Transverse colon (tissue), 4 donors: Measurements from ENCODE around the gene ERICH3. TPM values are rescaled to one million over a fixed set of nuclear protein-coding genes. Genes with fewer than 3 reads are reported as not detected.
"Not testable (repeated sequence)": the region's sequence is repeated elsewhere in the genome, so short reads cannot be mapped to it uniquely, and the experiment has no call there.

Experiments
- DNase-seq: peaks from one replicate; pipeline ENCODE4 v3.0.0-alpha.2; 2019
- H3K27ac ChIP-seq, 4 donors: fragments of 200-600 bp; sonication (generic); 2 replicates each; pipeline ENCODE4 v1.5.1; 2016 to 2018; ENCODE audit warnings: inconsistent platforms in 4 of 4
- H3K27me3 ChIP-seq: fragments of 200-600 bp; sonication (generic); 2 replicates; pipeline ENCODE4 v1.5.1; 2017; ENCODE audit warnings: inconsistent platforms
- H3K36me3 ChIP-seq, 4 donors: fragments of 200-600 bp; sonication (generic); 2 replicates each; pipeline ENCODE4 v1.5.1; 2017 to 2019; ENCODE audit warnings: inconsistent platforms in 4 of 4
- H3K4me1 ChIP-seq, 4 donors: fragments of 200-600 bp; sonication (generic); 2 replicates each; pipeline ENCODE4 v1.5.1; 2017 to 2020; ENCODE audit warnings: inconsistent platforms in 4 of 4
- H3K4me3 ChIP-seq, 4 donors: fragments of 200-600 bp; sonication (generic); 1 replicate in 1 of 4; 2 replicates in 3 of 4; pipeline versions ENCODE4 v1.5.1 to v1.6.1; 2017 to 2019; ENCODE audit warnings: inconsistent platforms in 4 of 4
- H3K9me3 ChIP-seq, 2 donors: fragments of 200-600 bp; sonication (generic); 2 replicates each; pipeline ENCODE4 v1.5.1; 2017 to 2019; ENCODE audit warnings: inconsistent platforms in 2 of 2
- CTCF ChIP-seq, 5 experiments: fragments of 200-600 bp in 3 of 5; fragments of 450-650 bp in 2 of 5; sonication (generic) in 3 of 5; IDR thresholded peaks; 1 replicate in 2 of 5; 2 replicates in 3 of 5; pipeline ENCODE4 v1.5.1; 2016 to 2017; ENCODE audit warnings: antibody characterized with exemption in 5 of 5, inconsistent platforms in 3 of 5, mild to moderate bottlenecking in 2 of 5, moderate library complexity in 1 of 5
- EP300 ChIP-seq: sonication (generic); formaldehyde crosslinking; IDR thresholded peaks from one replicate; pipeline ENCODE4 v1.6.1; 2017; ENCODE audit warnings: antibody characterized with exemption, low read depth
- POLR2A ChIP-seq: fragments of 450-650 bp; IDR thresholded peaks from one replicate; pipeline ENCODE4 v1.6.1; 2016; ENCODE audit warnings: antibody characterized with exemption, mild to moderate bottlenecking, moderate library complexity
- POLR2AphosphoS5 ChIP-seq, 3 donors: sonication (generic); formaldehyde crosslinking; IDR thresholded peaks; one replicate each; pipeline ENCODE4 v1.6.1; 2016; ENCODE audit warnings: antibody characterized with exemption in 3 of 3
- WGBS, 2 donors: methylation state at CpG; one replicate each; pipeline ENCODE4 v1.1.5; 2018; ENCODE audit warnings: low coverage in 1 of 2; 5-methylcytosine and 5-hydroxymethylcytosine counted together
- in situ Hi-C, 4 donors: fragments of 200-750 bp; cut with MboI; loops; one replicate each; pipeline versions ENCODE4 v1.15.0 to v1.15.1; 2017; ENCODE audit warnings: low sequenced_read_pairs in 3 of 4, low pct_ligation_motif_present in 1 of 4, low pct_unique_long_range_greater_than_20kb in 1 of 4
- intact Hi-C: fragments of 100-400 bp; cut with DNase I; formaldehyde crosslinking; loops from one replicate; pipeline ENCODE4 v1.15.1; 2023; ENCODE audit warnings: low total_unique reads
- total RNA-seq, 4 donors: library from RNA; depleted of rRNA; stranded (reverse); fragments of >200 nt; gene quantifications; one replicate each; pipeline ENCODE4 v1.1.0, GENCODE V29; 2016

The ERICH3 gene
- total RNA-seq, 4 donors from 2014 or later = under 0.01 to 6.4 TPM; not detected in 2

GRCh38 chr1:74681001-74681400 lies 7.4 kb upstream of the ERICH3 start:
- in situ Hi-C loops (no loop called here), intact Hi-C loops (no loop called here)
- 64% methylated on average over 3 of the region's 3 CpGs; no CpG with 5 or more reads in 1 of the 2 donors for WGBS, 2 donors

GRCh38 chr1:74679811-74680210 lies 6.2 kb upstream of the ERICH3 start:
- no peaks in the 10 kb centered on the region for H3K9me3 ChIP-seq
- DNase-seq = no peak
- intact Hi-C loops (no loop called here), in situ Hi-C loops (no loop called here)
- no peaks in the 10 kb centered on the region for H3K36me3 ChIP-seq
- H3K4me1 ChIP-seq = no peaks in the 10 kb centered on the region
- WGBS, 2 donors = 87% methylated on average over 2 of the region's 2 CpGs; no CpG with 5 or more reads in 1 of the 2 donors
- TF ChIP-seq EP300 (no peak), CTCF (IDR thresholded peaks at IDR 0.05) (no peak), POLR2A (no peak), POLR2AphosphoS5 (IDR thresholded peaks at IDR 0.05) (no peak)
- no peak overlapping the region for H3K27ac ChIP-seq
- no peaks in the 10 kb centered on the region for H3K27me3 ChIP-seq
- no peak overlapping the region for H3K4me3 ChIP-seq

More at GRCh38 chr1:74681001-74681400, 7.4 kb upstream of the ERICH3 start:
- Histone ChIP-seq H3K4me3 (no peak overlapping the region), H3K36me3 (no peaks in the 10 kb centered on the region), H3K27me3 (no peaks in the 10 kb centered on the region), H3K9me3 (no peaks in the 10 kb centered on the region), H3K4me1 (no peaks in the 10 kb centered on the region), H3K27ac (no peak overlapping the region)
- DNase-seq = no peak
- TF ChIP-seq POLR2AphosphoS5 (IDR thresholded peaks at IDR 0.05) (no peak), EP300 (no peak), POLR2A (no peak), CTCF (IDR thresholded peaks at IDR 0.05) (no peak)

GRCh38 chr1:74677926-74678325 lies 4.3 kb upstream of the ERICH3 start:
- DNase-seq = no peak
- no peaks in the 10 kb centered on the region for H3K36me3 ChIP-seq
- intact Hi-C loops = no loop called here
- in situ Hi-C loops = no loop called here
- H3K4me1 ChIP-seq = peaks cover 0 to 8% (median 2%) of the 10 kb centered on the region in 4 donors
- H3K9me3 ChIP-seq = no peaks in the 10 kb centered on the region
- H3K27ac ChIP-seq = no peak overlapping the region
- no peak overlapping the region for H3K4me3 ChIP-seq
- H3K27me3 ChIP-seq = peaks cover 16% of the 10 kb centered on the region
- TF ChIP-seq EP300 (no peak), POLR2A (no peak), CTCF (IDR thresholded peaks at IDR 0.05) (no peak), POLR2AphosphoS5 (IDR thresholded peaks at IDR 0.05) (no peak)

- peaks cover 0 to 3% of the 10 kb centered on the region in 2 donors for H3K9me3 ChIP-seq
- H3K4me3 ChIP-seq = no peak overlapping the region
- no peaks in the 10 kb centered on the region for H3K36me3 ChIP-seq
- H3K27ac ChIP-seq = no peak overlapping the region
- TF ChIP-seq POLR2A (no peak), POLR2AphosphoS5 (IDR thresholded peaks at IDR 0.05) (no peak), CTCF (IDR thresholded peaks at IDR 0.05) (no peak), EP300 (no peak)
- in situ Hi-C loops = no loop called here
- DNase-seq = no peak
- peaks cover 18% of the 10 kb centered on the region for H3K27me3 ChIP-seq
- intact Hi-C loops = no loop called here
- H3K4me1 ChIP-seq = peaks cover 0 to 8% (median 2%) of the 10 kb centered on the region in 4 donors
- WGBS, 2 donors = 63 to 84% methylated on average over 4 to 6 of the region's 6 CpGs
Measured at GRCh38 chr1:74674278-74675048, 871 bp upstream of the ERICH3 start.

- H3K36me3 ChIP-seq, H3K4me1 ChIP-seq, intact Hi-C loops, H3K27ac ChIP-seq, H3K9me3 ChIP-seq, H3K4me3 ChIP-seq, in situ Hi-C loops, DNase-seq: not testable (repeated sequence)
- peaks cover 18% of the 10 kb centered on the region for H3K27me3 ChIP-seq
- 67 to 78% methylated on average over 1 to 3 of the region's 3 CpGs for WGBS, 2 donors
Measured at GRCh38 chr1:74670866-74671265, 2.7 kb downstream of the ERICH3 start.
